Head of caudate nucleus (tissue), 42 donors: ENCODE results near the gene UBE2G2.
A peak's percentile ranks its signal among the peaks of the same experiment; 100 is the strongest.

Experiments
- DNase-seq, 42 donors: peaks; one replicate each; pipeline versions ENCODE4 v3.0.0 to v3.0.0-alpha.2; 2020 to 2021; ENCODE audit warnings: mixed read lengths in 7 of 42
- intact Hi-C: fragments of 100-400 bp; cut with DNase I; formaldehyde crosslinking; loops from one replicate; pipeline ENCODE4 v1.15.0; 2022

The UBE2G2 gene

GRCh38 chr21:44741921-44742320, 59.7 kb downstream of the UBE2G2 start:
- DNase-seq, result peak in 2 of 42 donors; percentile 2 to 21
- intact Hi-C loops, result no loop called here

DNA sequence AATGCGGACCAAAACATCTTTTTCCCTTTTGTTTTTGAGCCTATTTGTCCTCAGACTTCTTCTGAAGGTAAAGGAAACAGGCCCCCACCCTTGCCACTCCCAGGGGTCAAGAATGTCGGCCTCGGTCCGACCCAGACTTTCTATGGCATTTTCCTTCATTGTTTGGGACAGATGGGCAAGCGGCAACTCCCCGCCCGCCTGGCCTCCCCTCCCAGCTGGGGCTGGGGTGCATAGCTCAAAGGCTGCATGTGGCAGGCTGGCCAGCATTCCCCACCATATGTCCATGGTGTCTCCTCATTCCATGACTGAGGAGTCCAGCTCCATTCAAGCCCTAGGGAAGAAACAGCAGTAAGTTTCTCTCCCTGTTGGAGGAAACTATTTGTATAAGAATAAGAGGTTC, 60.9 kb downstream of the UBE2G2 start:
- intact Hi-C loops, result no loop called here

GRCh38 chr21:44739316-44739715, 62.3 kb downstream of the UBE2G2 start:
- intact Hi-C loops, result no loop called here

More for the DNA sequence above, 60.9 kb downstream of the UBE2G2 start:
- DNase-seq, result peak in 2 of 42 donors; percentile 9 to 19

GRCh38 chr21:44738621-44739020, 63.0 kb downstream of the UBE2G2 start:
- intact Hi-C loops, result no loop called here
- no peak for DNase-seq

More at GRCh38 chr21:44739316-44739715, 62.3 kb downstream of the UBE2G2 start:
- no peak for DNase-seq

DNA sequence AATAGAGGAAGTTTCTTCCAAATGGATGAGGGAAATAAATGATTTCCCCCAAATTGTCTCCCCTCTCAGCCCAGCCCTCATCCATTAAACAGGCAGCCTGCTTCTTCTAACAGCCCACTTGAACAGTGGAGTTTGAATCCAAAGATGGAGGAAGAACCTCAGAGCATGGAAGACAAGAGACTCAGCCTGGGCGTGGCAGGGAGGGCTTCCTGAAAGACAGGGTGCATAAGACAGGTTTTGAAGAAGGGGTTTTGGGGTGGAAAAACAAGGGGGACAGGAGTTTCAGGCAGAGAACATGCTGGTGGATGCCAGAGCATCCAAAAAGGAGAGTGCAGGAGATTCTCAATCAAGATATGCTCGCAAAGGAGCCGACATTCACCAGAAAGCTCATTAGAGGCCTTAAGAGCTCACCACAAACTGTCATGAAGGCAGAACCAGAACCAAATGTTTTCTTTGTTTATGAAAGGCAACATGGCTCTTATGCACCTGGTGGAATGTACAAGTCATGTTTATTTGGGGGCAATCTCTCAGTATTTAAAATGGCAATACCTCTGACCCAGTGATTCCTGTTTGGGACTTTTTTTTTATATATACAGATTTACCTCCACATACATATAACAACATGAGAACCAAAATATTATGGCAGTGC, 63.8 kb downstream of the UBE2G2 start:
- intact Hi-C loops, result no loop called here
- peak in 1 of 42 donors; percentile 7 for DNase-seq

GRCh38 chr21:44736291-44737004, 65.2 kb downstream of the UBE2G2 start:
- intact Hi-C loops, result no loop called here
- DNase-seq, result peak in 1 of 42 donors; percentile 6

DNA sequence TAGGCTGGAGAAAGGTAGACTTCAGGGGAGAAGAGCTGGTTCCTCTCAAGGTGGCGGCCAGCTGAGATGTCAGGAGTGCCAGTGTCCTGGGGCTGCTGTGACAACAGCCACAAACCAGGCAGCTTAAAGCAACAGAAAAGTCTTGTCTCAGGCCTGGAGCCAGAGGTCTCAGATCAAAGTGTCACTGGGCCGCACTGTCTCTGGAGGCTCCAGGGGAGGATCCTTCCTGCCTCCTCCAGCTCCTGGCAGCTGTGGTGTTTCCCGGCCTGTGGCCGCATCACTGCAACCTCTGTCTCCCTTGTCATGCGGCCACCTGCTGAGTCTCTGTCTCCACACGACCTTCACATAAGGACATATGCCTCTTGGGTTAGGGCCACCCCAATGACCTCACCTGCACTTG, 65.8 kb downstream of the UBE2G2 start:
- intact Hi-C loops, result no loop called here
- peak in 1 of 42 donors; percentile 19 for DNase-seq

- intact Hi-C loops, result no loop called here
- peak in 2 of 42 donors; percentile 1 to 9 for DNase-seq
Observed at GRCh38 chr21:44734841-44735240, 66.8 kb downstream of the UBE2G2 start.

- intact Hi-C loops, result no loop called here
- peak in 2 of 42 donors; percentile 5 to 19 for DNase-seq
Observed at GRCh38 chr21:44734026-44734745, 67.4 kb downstream of the UBE2G2 start.

- DNase-seq, result peak in 2 of 42 donors; percentile 7 to 20
- intact Hi-C loops, result no loop called here
Observed at GRCh38 chr21:44732956-44733355, 68.7 kb downstream of the UBE2G2 start.

GRCh38 chr21:44732263-44732662, 69.4 kb downstream of the UBE2G2 start:
- DNase-seq, result peak in 2 of 42 donors; percentile 15 to 20
- intact Hi-C loops, result no loop called here

DNA sequence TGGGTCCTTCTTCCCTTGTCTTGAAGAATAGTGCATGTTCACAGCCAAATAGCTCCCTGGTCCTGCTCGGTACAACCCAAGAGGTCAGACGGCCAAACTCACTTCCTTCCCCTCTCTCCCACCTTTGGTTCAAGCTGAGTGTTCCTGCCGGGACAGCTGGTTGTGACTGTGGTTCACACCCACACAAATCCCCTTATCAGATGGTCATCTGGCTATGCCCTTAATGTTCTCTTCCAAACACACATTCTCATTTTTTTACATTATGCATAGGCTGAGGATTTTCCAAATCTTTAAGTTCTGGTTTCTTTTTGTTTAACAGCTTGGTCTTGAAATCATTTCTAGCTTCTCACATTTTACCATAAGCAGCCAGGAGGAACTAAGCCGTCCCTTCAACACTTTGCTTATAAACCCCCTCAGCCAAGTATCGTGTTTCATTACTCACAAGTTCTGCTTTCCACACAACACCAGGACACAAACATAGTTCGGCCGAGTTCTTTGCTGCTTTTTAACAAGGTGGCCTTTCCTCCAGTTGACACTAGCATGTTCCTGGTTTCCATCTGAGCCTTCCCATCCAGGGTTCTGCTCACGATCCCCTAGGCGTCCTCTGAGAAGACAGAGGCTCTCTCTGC, 70.6 kb downstream of the UBE2G2 start:
- DNase-seq, result peak in 1 of 42 donors; percentile 14
- intact Hi-C loops, result no loop called here

DNA sequence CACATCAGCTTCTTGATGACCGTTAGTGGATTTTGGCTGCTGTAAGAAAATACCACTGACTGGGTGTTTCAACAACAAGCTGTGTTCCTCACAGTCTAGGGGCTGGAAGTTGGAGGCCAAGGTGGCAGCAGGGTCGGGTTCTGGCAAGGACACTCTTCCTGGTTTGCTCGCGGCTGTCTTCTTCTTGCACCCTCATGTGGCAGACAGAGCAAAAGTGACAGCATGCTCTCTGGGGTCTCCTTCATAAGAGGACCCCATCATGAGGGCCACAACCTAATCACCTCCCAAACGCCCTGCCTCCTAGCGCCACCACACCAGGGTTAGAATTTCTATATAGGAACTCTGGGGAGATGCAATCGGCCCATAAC, 71.6 kb downstream of the UBE2G2 start:
- intact Hi-C loops, result no loop called here
- peak in 1 of 42 donors; percentile 18 for DNase-seq

GRCh38 chr21:44729336-44730027, 72.1 kb downstream of the UBE2G2 start:
- DNase-seq, result peak in 2 of 42 donors; percentile 13 to 19

DNA sequence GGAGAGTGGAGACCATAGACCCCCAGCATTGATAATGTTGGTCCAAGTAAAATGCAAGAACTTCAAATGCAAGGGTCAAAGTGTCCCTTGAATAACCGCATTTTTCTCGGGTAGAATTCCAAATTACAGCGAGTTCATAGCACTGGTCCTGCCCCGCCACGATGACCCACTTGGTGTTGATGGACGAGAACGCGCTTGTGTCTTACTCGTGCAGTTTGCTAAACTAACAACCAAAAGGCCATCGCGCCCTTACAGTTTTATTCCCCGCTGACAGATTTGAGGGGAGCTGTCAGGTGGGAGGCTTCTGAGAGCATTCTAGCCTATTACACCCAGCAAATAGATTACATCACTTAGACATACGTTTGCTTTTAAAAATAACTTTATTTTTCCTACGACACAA, 72.9 kb downstream of the UBE2G2 start:
- DNase-seq, result peak in 1 of 42 donors; percentile 13
- intact Hi-C loops, result no loop called here

More at GRCh38 chr21:44729336-44730027, 72.1 kb downstream of the UBE2G2 start:
- intact Hi-C loops, result no loop called here

- peak in 1 of 42 donors; percentile 13 for DNase-seq
- intact Hi-C loops, result no loop called here
Observed at GRCh38 chr21:44727757-44728156, 73.9 kb downstream of the UBE2G2 start.

DNA sequence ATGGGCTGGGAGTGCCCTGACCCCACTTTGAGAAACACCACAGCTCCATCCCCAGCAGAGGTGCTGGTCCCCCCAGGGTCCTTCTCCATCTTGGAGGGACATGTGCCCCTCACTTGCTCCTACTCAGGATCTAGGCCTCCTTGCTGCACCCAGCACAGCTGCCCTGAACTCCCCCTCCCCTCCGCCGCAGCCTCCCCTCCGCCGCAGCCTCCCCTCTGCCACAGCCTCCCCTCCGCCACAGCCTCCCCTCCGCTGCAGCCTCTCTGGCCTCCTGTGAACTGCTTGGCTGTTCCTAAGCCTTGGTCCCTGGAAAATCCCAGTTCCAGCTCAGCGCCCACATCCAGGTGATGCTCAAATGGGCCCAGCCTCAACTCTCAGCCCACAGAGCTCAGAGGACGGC, 74.3 kb downstream of the UBE2G2 start:
- intact Hi-C loops, result no loop called here
- peak in 1 of 42 donors; percentile 7 for DNase-seq

- intact Hi-C loops, result no loop called here
- DNase-seq, result peak in 2 of 42 donors; percentile 18 to 21
Observed at GRCh38 chr21:44726826-44727225, 74.8 kb downstream of the UBE2G2 start.

DNA sequence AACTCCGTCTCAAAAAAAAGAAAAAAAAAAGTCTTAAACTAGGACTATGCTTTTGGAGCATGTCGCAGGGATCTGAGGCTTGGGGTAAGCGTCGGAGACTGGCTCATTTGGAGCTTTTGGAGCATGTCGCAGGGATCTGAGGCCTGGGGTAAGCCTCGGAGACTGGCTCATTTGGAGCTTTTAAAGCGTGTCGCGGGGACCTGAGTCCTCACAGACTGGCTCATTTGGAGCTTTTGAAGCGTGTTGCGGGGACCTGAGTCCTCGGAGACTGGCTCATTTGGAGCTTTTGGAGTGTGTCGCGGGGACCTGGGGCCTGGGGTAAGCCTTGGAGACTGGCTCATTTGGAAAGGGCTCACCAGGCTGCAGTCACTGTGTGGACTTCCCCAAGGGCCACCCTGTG, 76.7 kb downstream of the UBE2G2 start:
- DNase-seq, result peak in 1 of 42 donors; percentile 13

More for the DNA sequence above, 76.7 kb downstream of the UBE2G2 start:
- intact Hi-C loops, result no loop called here
